Esophagus muscularis mucosa (tissue), 3 donors: ENCODE measurements around the gene UMOD.

ENCODE experiments used
- CTCF ChIP-seq, 3 experiments: fragments of 200-600 bp in 2 of 3; fragments of 450-650 bp in 1 of 3; sonication (generic) in 2 of 3; IDR thresholded peaks; one replicate each; pipeline ENCODE4 v1.5.1; 2017 to 2019; ENCODE audit warnings: antibody characterized with exemption in 3 of 3, mild to moderate bottlenecking in 2 of 3, moderate library complexity in 1 of 3
- POLR2A ChIP-seq: fragments of 450-650 bp; IDR thresholded peaks from one replicate; pipeline ENCODE4 v1.6.1; 2017; ENCODE audit warnings: antibody characterized with exemption, moderate library complexity, mild to moderate bottlenecking, low read depth

- TF ChIP-seq CTCF (IDR thresholded peaks at IDR 0.05), result no peak
- no peak for TF ChIP-seq POLR2A
Measured at GRCh38 chr16:20336955-20337354, 15.6 kb downstream of the UMOD start.
